Activated CD4-positive, alpha-beta T cell treated with anti-CD3 and anti-CD28 coated beads, Interleukin-2, amount 50 U/mL, for 24 hours (primary cell): ENCODE measurements around the gene DPEP2NB.
"Not testable (repeated sequence)": the region's sequence is repeated elsewhere in the genome, so short reads cannot be mapped to it uniquely, and the experiment has no call there.

Experiments
- DNase-seq, 2 donors: peaks; one replicate each; pipeline ENCODE4 v3.0.0-alpha.2; 2020; ENCODE audit warnings: low read depth in 1 of 2, low spot score in 1 of 2

DPEP2NB gene

GRCh38 chr16:68019167-68019680 is 3.5 kb upstream of the DPEP2NB start:
- DNase-seq = no peak

GRCh38 chr16:68013440-68013839 is 2.3 kb downstream of the DPEP2NB start:
- no peak for DNase-seq

- DNase-seq = not testable (repeated sequence)
Measured at GRCh38 chr16:68009872-68010271, 5.8 kb downstream of the DPEP2NB start.

- DNase-seq = no peak
Measured at GRCh38 chr16:68009157-68009735, 6.5 kb downstream of the DPEP2NB start.

- DNase-seq = no peak
Measured at GRCh38 chr16:68005786-68006286, 9.9 kb downstream of the DPEP2NB start.

- no peak for DNase-seq
Measured at GRCh38 chr16:68005211-68005610, 10.5 kb downstream of the DPEP2NB start.

- DNase-seq = no peak
Measured at GRCh38 chr16:68003031-68003430, 12.7 kb downstream of the DPEP2NB start.

- DNase-seq = no peak
Measured at GRCh38 chr16:68000450-68000849, 15.3 kb downstream of the DPEP2NB start.

GRCh38 chr16:67999985-68000384 is 15.7 kb downstream of the DPEP2NB start:
- no peak for DNase-seq

GRCh38 chr16:67998779-67999688 is 16.7 kb downstream of the DPEP2NB start, which contains the start of gene DPEP2:
DPEP2 (minus strand) TSS chr16:67999484; CDS start chr16:67993212, 6,272 bp downstream.
- DNase-seq = not testable (repeated sequence)

- not testable (repeated sequence) for DNase-seq
Measured at GRCh38 chr16:67998231-67998778, 17.4 kb downstream of the DPEP2NB start.

- DNase-seq = no peak
Measured at GRCh38 chr16:67996666-67997065, 19.0 kb downstream of the DPEP2NB start.

GRCh38 chr16:67995423-67995822 is 20.3 kb downstream of the DPEP2NB start:
- no peak for DNase-seq

- not testable (repeated sequence) for DNase-seq
Measured at GRCh38 chr16:67994040-67994408, 21.7 kb downstream of the DPEP2NB start.

- peak; percentile 68 to 77 for DNase-seq
Measured at GRCh38 chr16:67993207-67994039, 22.3 kb downstream of the DPEP2NB start.

- no peak for DNase-seq
Measured at GRCh38 chr16:67992661-67993206, 23.0 kb downstream of the DPEP2NB start.

- no peak for DNase-seq
Measured at GRCh38 chr16:67990018-67990386, 25.7 kb downstream of the DPEP2NB start.

GRCh38 chr16:67989322-67990017 is 26.2 kb downstream of the DPEP2NB start:
- DNase-seq = no peak

GRCh38 chr16:67988675-67989074 is 27.0 kb downstream of the DPEP2NB start:
- no peak for DNase-seq
